ENCODE measurements around the gene CLDN18.
A peak's percentile ranks its signal among the peaks of the same experiment; 100 is the strongest.

Gene CLDN18

GRCh38 chr3:138062037-138062436 lies 52.1 kb downstream of the CLDN18 start:
- DNase-seq (ENCODE audit: low spot score): no peak
- FAIRE-seq: no peak

GRCh38 chr3:138062626-138063025 lies 52.7 kb downstream of the CLDN18 start:
- FAIRE-seq: no peak
- no peak for DNase-seq (ENCODE audit: low spot score)

DNA sequence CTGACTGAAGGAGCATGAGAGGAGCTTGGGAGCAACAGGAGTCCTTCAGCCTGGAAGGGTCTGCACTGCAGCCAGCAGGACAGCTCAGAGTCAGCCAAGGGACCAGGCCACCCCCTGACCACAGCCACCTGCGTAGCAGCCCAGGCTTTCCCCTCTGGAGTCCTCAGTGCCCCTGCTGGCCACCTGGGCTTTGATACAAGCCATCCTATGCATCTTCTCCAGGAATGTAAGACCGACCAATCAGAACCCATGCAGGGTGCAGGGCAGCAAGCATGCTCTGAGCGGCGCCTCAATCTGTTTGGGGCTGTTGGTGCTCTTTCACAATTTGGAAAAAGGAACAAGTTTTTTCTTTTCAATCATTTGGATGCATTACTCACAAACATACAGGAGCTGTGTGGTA lies 53.5 kb downstream of the CLDN18 start:
- DNase-seq (ENCODE audit: low spot score) (no peak), FAIRE-seq (no peak)

DNA sequence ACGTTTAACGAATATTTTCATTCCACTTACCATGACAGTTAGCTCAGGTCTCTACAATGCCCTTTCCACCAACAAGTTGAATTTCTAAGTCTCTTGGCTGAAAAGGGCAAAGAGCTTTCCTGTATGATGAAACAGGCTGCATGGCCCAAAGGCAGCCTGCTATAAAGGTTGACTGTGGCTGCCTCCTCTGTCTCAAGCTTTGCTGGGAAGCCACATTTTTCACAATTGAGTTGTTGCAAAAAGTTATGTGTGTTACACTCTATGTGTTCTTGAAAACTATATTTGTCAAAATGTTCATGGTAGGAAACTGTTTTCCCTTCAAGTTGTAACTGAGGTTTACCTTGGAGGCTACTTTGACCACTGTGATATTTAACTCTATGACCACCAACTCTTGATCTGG lies 56.0 kb downstream of the CLDN18 start:
- FAIRE-seq: no peak
- no peak for DNase-seq (ENCODE audit: low spot score)

- DNase-seq (ENCODE audit: low spot score): no peak
- no peak for FAIRE-seq
These were observed 56.4 kb downstream of the CLDN18 start for GRCh38 chr3:138066383-138066782.

DNA sequence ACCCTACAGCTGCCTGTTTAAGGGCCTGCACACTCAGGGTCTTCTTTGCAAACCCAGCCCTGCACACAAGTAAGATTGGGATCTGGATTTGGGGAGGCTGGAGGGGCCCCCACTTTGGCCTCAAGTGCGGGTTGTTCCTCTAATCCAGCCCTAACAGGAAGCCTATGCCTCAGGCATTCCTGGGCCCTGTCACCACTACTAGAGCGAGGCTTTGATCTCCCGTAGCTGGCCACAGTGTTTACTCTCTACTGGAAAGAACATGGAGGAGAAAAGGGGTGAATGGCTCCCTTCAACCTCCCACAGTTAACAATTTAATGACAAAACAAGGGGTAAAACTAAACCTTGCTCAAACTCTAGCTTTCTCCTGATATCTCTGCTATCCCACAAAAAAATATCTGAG lies 57.0 kb downstream of the CLDN18 start:
- no peak for DNase-seq (ENCODE audit: low spot score)
- FAIRE-seq: no peak

DNA sequence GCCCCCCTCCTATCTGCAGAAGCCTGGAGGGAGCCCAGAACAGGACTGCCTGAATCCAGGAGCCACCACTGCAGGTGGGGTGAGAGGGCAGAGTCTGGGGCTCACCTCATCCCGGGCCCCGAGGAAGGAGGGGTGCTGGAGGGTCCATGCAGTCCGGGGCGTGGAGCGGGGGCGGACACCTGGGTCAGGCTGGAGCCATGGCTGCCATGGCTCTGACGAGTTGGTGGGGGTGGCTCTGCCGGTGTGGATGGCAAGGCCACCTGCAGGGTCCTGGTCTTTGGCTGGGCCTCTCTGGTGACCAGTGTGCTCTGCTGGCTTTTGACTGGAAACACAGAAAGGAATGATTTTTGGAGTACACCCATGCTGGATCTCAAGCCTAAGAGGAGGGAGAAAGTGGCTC lies 58.1 kb downstream of the CLDN18 start:
- FAIRE-seq (no peak), DNase-seq (ENCODE audit: low spot score) (no peak)

DNA sequence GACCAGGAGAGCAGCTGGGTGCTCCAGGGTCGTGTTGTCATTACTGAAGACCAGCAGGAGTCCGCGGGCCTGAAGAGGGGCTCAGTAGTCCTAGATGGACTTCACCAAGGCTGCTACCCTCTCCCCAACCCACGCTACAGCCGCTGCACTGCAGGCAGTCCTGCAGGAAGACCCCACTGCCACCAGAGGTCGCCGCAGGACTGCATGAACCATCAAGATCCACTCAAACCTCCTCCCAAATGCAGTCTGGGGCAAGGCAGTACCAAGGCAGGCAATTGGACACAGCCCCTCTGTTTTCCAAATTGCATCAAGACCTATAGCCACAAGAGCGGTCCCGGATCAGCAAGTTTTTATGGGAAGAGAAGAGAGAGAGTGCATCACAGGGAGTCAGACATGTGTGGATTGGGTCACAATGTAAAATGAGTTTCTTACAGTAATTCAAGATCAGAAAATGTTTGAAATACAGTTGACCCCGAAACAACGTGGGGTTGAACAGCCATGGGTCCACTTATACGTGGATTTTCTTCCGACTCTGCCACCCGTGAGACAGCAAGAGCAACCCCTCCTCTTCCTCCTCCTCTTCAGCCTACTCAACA lies 58.7 kb downstream of the CLDN18 start:
- FAIRE-seq (no peak), DNase-seq (ENCODE audit: low spot score) (peak; percentile 75)

GRCh38 chr3:138070006-138070405 lies 60.0 kb downstream of the CLDN18 start:
- no peak for FAIRE-seq
- DNase-seq (ENCODE audit: low spot score): no peak

DNA sequence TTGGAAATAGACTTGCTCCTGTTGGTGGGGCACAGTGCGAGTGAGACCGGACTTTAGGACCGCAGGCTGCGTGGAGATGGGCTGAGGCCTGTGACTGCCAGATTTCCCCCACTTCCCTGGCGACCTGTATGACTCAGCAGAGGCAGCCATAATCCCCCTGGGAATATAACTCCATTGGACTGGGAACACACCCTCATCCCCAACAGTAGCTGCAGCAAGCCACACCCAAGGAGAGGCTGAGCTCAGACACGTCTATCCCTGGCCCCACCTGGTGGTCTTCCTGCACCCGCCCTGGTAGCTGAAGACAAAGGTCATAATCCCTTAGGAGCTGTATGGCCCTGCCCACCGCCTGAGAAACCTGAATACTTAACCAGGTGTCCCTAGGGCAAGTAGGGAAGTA lies 62.8 kb downstream of the CLDN18 start:
- DNase-seq (ENCODE audit: low spot score) (no peak), FAIRE-seq (no peak)

DNA sequence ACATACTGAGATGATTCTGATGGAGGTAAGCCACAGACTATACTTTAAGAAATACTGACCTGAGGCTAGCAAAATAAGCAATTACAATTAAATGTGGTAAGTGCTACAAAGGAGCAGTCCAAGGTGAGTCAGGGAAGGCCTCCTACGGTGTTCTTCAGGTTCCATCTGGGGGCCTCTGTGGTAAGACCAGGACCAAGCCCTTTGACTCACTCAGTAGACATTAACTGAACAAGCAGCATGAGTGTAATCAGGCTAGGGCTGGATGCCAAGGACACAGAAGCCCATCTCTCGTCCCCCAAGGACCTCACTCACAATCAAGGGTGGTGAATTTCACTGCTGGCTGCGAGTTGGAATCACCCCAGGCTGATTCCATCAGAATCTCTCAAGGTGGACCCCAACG lies 68.1 kb downstream of the CLDN18 start:
- no peak for FAIRE-seq

GRCh38 chr3:138078901-138079344 lies 69.0 kb downstream of the CLDN18 start:
- DNase-seq (ENCODE audit: low spot score) (peak; percentile 73), FAIRE-seq (no peak)

More for the DNA sequence above, 68.1 kb downstream of the CLDN18 start:
- no peak for DNase-seq (ENCODE audit: low spot score)

GRCh38 chr3:138079901-138080300 lies 69.9 kb downstream of the CLDN18 start:
- FAIRE-seq (no peak), DNase-seq (ENCODE audit: low spot score) (no peak)

GRCh38 chr3:138081371-138082084 lies 71.6 kb downstream of the CLDN18 start:
- FAIRE-seq (no peak), DNase-seq (ENCODE audit: low spot score) (no peak)

- DNase-seq (ENCODE audit: low spot score) (peak; percentile 57), FAIRE-seq (no peak)
These were observed 72.4 kb downstream of the CLDN18 start for GRCh38 chr3:138082085-138082991.

- no peak for FAIRE-seq
- no peak for DNase-seq (ENCODE audit: low spot score)
These were observed 73.0 kb downstream of the CLDN18 start for GRCh38 chr3:138082992-138083386.

Measured in urothelium cell line (cell line).